Glutamatergic neuron (in vitro differentiated cells): ENCODE measurements around the gene ARHGAP24. TPM values are rescaled to one million over a fixed set of nuclear protein-coding genes. Genes with fewer than 3 reads are reported as not detected.
"Not testable (repeated sequence)": the region's sequence is repeated elsewhere in the genome, so short reads cannot be mapped to it uniquely, and the experiment has no call there.

Experiments used
- DNase-seq: peaks from one replicate; pipeline ENCODE4 v3.0.0; 2022
- H3K27ac Mint-ChIP-seq: one replicate; pipeline ENCODE4 v1.8.0; 2020; ENCODE audit warnings: mild to moderate bottlenecking, mixed read lengths, inconsistent platforms; ENCODE audit not compliant: unreplicated experiment
- H3K27me3 Mint-ChIP-seq: one replicate; pipeline ENCODE4 v1.8.0; 2020; ENCODE audit warnings: mild to moderate bottlenecking, moderate library complexity, mixed read lengths, inconsistent platforms; ENCODE audit not compliant: unreplicated experiment
- H3K36me3 Mint-ChIP-seq: one replicate; pipeline ENCODE4 v1.8.0; 2020; ENCODE audit warnings: mild to moderate bottlenecking, mixed read lengths, inconsistent platforms; ENCODE audit not compliant: unreplicated experiment
- H3K4me1 Mint-ChIP-seq: one replicate; pipeline ENCODE4 v1.8.0; 2020; ENCODE audit warnings: mild to moderate bottlenecking, low read depth, mixed read lengths, inconsistent platforms; ENCODE audit not compliant: unreplicated experiment
- H3K4me3 Mint-ChIP-seq: one replicate; pipeline ENCODE4 v1.8.0; 2020; ENCODE audit warnings: mild to moderate bottlenecking, mixed read lengths, inconsistent platforms; ENCODE audit not compliant: unreplicated experiment
- H3K9me3 Mint-ChIP-seq: one replicate; pipeline ENCODE4 v1.8.0; 2020; ENCODE audit warnings: mild to moderate bottlenecking, moderate library complexity, mixed read lengths, inconsistent platforms; ENCODE audit not compliant: unreplicated experiment
- CTCF ChIP-seq: fragments of 200-600 bp; sonication (generic); IDR thresholded peaks from one replicate; pipeline ENCODE4 v1.5.0; 2021; ENCODE audit not compliant: partially characterized antibody, unreplicated experiment
- total RNA-seq: library from RNA; stranded (reverse); fragmentation: NEBNext Ultra II Directional; extraction: Animal tissue kit (Norgen Biotek cat#: 25700); gene quantifications from one replicate; pipeline ENCODE4 v1.2.1, GENCODE V29; 2021; ENCODE audit not compliant: unreplicated experiment

Gene ARHGAP24
- total RNA-seq, 1 donor from 2014 or later = 1.6 TPM

DNA sequence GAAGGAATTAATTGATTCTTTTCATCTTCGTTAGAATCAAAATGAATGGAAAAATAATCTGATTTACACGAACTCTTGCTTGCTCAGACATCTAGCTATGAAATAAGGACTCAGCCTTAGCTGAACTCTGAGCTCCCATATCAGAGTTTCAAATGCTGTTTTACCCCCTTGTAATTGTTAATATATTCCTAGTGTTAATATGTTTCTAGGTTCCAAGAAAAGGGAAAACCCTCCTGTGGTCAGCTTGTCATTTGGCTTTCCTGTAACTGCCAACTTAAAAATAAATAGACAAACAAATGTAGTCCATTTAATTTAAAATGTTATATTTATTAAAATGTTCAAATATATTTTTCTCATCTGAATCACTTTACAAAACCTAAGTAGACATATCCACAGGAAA lies 432.1 kb downstream of the ARHGAP24 start:
- no peaks in the 10 kb centered on the region for H3K4me1 Mint-ChIP-seq
- no peak overlapping the region for H3K4me3 Mint-ChIP-seq
- H3K27ac Mint-ChIP-seq = no peak overlapping the region
- TF ChIP-seq CTCF = no peak
- H3K9me3 Mint-ChIP-seq = no peaks in the 10 kb centered on the region
- no peaks in the 10 kb centered on the region for H3K36me3 Mint-ChIP-seq
- DNase-seq = no peak
- no peaks in the 10 kb centered on the region for H3K27me3 Mint-ChIP-seq

DNA sequence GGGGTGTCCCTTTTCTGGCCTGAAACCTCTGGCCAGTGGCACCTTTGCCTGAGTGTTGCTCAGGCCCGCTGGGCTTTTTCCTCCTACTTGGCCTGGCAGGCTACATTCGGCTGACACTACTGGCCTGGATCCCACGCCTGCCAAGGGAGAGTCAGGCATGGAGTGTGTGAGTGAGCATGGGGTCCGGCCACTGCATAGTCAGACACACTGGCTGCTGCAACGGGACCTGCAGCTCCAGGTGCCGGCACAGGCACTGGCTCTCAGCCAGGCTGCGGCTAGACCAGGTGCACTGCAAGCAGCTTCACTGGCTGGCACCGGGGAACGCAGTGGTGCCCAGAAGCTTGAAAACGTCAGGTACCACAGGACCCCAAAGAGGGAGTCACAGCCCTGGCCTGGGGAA lies 434.9 kb downstream of the ARHGAP24 start:
- no peak for TF ChIP-seq CTCF
- Mint-ChIP-seq H3K9me3 (no peaks in the 10 kb centered on the region), H3K4me3 (no peak overlapping the region), H3K27ac (no peak overlapping the region), H3K36me3 (no peaks in the 10 kb centered on the region), H3K4me1 (no peaks in the 10 kb centered on the region), H3K27me3 (no peaks in the 10 kb centered on the region)
- no peak for DNase-seq

DNA sequence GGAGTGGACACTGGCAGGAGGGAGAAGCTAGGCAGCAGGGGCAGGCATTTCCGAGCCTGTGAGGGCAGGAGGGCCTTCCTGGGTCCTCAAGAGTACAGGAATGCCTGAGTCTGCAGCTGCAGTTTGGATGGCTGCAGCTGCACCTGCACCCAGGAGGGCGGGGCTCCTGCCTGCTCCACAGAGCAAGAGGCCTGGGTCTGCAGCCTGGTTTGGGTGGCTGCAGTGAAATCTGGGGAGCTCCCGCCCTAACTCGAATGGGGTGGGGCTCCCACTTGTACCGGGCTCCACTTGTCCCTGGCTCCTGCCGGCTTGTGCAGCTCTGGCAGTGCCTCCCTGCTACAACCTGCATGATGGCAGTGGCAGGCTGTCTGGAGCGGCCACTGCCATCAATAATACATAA lies 436.0 kb downstream of the ARHGAP24 start:
- no peak for DNase-seq

GRCh38 chr4:85913931-85914694 lies 439.2 kb downstream of the ARHGAP24 start:
- Mint-ChIP-seq H3K4me3 (no peak overlapping the region), H3K36me3 (no peaks in the 10 kb centered on the region)

More for the DNA sequence above, 436.0 kb downstream of the ARHGAP24 start:
- H3K9me3 Mint-ChIP-seq = no peaks in the 10 kb centered on the region
- H3K27me3 Mint-ChIP-seq = no peaks in the 10 kb centered on the region
- H3K4me1 Mint-ChIP-seq = no peaks in the 10 kb centered on the region
- H3K36me3 Mint-ChIP-seq = no peaks in the 10 kb centered on the region
- H3K27ac Mint-ChIP-seq = no peak overlapping the region
- TF ChIP-seq CTCF = no peak
- H3K4me3 Mint-ChIP-seq = no peak overlapping the region

DNA sequence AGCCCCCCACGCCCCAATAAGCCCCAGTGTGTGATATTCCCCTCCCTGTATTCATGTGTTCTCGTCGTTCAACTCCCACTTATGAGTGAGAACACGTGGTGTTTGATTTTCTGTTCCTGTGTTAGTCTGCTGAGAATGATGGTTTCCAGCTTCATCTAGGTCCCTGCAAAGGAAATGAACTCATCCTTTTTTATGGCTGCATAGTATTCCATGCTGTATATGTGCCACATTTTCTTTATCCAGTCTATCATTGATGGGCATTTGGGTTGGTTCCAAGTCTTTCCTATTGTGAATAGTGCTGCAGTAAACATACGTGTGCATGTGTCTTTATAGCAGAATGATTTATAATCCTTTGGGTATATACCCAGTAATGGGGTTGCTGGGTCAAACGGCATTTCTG lies 440.6 kb downstream of the ARHGAP24 start:
- H3K27me3 Mint-ChIP-seq, H3K27ac Mint-ChIP-seq, DNase-seq, H3K4me1 Mint-ChIP-seq, H3K9me3 Mint-ChIP-seq, H3K36me3 Mint-ChIP-seq, H3K4me3 Mint-ChIP-seq: not testable (repeated sequence)

More at GRCh38 chr4:85913931-85914694, 439.2 kb downstream of the ARHGAP24 start:
- TF ChIP-seq CTCF = no peak
- DNase-seq = no peak
- H3K4me1 Mint-ChIP-seq = no peaks in the 10 kb centered on the region
- no peaks in the 10 kb centered on the region for H3K27me3 Mint-ChIP-seq
- no peak overlapping the region for H3K27ac Mint-ChIP-seq
- no peaks in the 10 kb centered on the region for H3K9me3 Mint-ChIP-seq
